ENCODE data around the gene SPAG6. TPM values are rescaled to one million over a fixed set of nuclear protein-coding genes. Genes with fewer than 3 reads are reported as not detected.

The SPAG6 gene
- total and polyA plus RNA-seq, 2 experiments from 2014 or later = 0.21 TPM; not detected in 1

- peaks cover 68% of the 10 kb centered on the region for H3K4me1 ChIP-seq (ENCODE audit: insufficient read depth)
- H2AFZ ChIP-seq = no peak overlapping the region
- H3K27me3 Mint-ChIP-seq (ENCODE audit: insufficient read depth, low read depth, poor library complexity) = peaks cover 87% of the 10 kb centered on the region
- H3K9me2 ChIP-seq (ENCODE audit: insufficient read depth) = no peaks in the 10 kb centered on the region
- peaks cover 33% of the 10 kb centered on the region for H3F3A ChIP-seq (replicated peaks; ENCODE audit: low read depth)
- peaks cover 8% of the 10 kb centered on the region; the same call in 2 of the 3 replicates for H3K9me3 Mint-ChIP-seq
- peaks cover 50% of the 10 kb centered on the region for H3K4me1 Mint-ChIP-seq
- DNase-seq (ENCODE audit: low spot score) = no peak
- H3K27ac ChIP-seq (ENCODE audit: low read depth) = no peak overlapping the region
- H3K4me3 ChIP-seq = no peak overlapping the region; the same call in 1 of the 2 replicates
- H4K20me1 ChIP-seq (replicated peaks; ENCODE audit: insufficient read depth) = peaks cover 21% of the 10 kb centered on the region
- H3K27me3 ChIP-seq (ENCODE audit: insufficient read depth) = peaks cover 81% of the 10 kb centered on the region
- no peaks in the 10 kb centered on the region for H3K79me2 ChIP-seq (replicated peaks; ENCODE audit: insufficient read depth)
- H3K4me3 Mint-ChIP-seq = peak overlapping the region; percentile 73
- ATAC-seq = no peak
- H3K36me3 Mint-ChIP-seq (ENCODE audit: low read depth) = peaks cover 3% of the 10 kb centered on the region; the same call in 2 of the 3 replicates
- TF ChIP-seq POLR2AphosphoS5 (IDR thresholded peaks at IDR 0.05; ENCODE audit: low read depth) (no peak), ZNF462 (CRISPR knock-in tag; IDR thresholded peaks at IDR 0.05) (no peak), REST (IDR thresholded peaks at IDR 0.05; ENCODE audit: unreplicated experiment) (no peak), STAT1 (IDR thresholded peaks at IDR 0.05; ENCODE audit: unreplicated experiment) (no peak), JUNB (IDR thresholded peaks at IDR 0.05; ENCODE audit: unreplicated experiment) (no peak), CTCF (conservative IDR thresholded peaks at IDR 0.05; ENCODE audit: low read depth in 2 of 2) (no peak), CREB1 (CRISPR knock-in tag; IDR thresholded peaks at IDR 0.05; ENCODE audit: low read depth) (no peak), ZNF331 (CRISPR knock-in tag; IDR thresholded peaks at IDR 0.05; ENCODE audit: low read depth) (no peak)
- H3K27ac Mint-ChIP-seq = no peak overlapping the region
- 0 out of 2 replicates have a peak overlapping the region, but pooled peaks have one; percentile 73 for H3K4me2 ChIP-seq
- no peaks in the 10 kb centered on the region for H3K36me3 ChIP-seq (ENCODE audit: insufficient read depth)
These were observed 25.7 kb upstream of the SPAG6 start for GRCh38 chr10:22319547-22319979.
